ENCODE measurements around the gene ABL1.

DNA sequence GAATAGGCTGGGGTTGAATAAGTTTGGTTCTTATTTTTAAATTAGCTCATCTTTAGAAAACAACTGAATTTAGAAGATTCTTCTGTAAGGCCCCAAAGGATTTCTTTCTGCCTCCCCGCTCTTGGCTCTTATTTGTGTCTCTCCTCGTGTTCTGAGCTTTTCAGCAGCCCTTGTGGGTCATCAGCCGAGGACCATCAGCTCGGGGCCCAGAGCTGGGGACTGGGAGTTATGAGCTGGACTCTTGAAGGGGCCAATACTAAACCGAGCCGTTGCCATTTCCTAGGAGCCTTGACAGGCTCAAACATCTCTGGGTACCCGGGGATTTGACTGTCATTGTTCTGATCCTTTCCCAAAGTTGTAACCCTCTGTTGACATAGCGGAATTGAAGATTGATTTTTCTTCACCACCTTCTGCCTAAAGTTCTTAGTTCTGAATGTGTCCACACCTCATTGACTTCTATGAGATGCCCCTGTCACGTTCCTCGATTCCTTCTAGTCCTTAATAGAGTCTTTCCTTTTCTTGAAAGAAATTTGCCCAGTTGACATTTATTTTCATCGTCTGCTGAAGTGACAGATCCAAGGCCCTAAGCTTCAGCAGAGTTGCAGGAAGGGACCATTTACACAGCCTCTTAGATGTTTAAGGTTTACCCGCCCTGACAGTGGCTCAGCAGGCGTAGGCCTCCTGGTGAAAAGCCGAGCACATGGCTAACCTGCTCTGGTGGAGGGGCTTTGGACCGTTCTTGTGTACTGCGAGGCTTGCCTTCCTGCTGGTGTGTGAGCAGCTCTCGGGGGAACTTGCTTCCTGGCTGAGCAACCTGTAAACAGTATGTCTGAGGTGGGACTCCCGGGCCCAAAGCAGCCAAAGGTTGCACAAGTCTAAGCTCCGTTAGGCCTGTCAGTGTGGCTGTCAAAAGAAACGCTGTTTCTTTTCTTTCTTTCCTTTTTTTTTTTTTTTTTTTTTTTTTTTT is 24.0 kb downstream of the ABL1 start:
- TF ChIP-seq, protein P1, sequence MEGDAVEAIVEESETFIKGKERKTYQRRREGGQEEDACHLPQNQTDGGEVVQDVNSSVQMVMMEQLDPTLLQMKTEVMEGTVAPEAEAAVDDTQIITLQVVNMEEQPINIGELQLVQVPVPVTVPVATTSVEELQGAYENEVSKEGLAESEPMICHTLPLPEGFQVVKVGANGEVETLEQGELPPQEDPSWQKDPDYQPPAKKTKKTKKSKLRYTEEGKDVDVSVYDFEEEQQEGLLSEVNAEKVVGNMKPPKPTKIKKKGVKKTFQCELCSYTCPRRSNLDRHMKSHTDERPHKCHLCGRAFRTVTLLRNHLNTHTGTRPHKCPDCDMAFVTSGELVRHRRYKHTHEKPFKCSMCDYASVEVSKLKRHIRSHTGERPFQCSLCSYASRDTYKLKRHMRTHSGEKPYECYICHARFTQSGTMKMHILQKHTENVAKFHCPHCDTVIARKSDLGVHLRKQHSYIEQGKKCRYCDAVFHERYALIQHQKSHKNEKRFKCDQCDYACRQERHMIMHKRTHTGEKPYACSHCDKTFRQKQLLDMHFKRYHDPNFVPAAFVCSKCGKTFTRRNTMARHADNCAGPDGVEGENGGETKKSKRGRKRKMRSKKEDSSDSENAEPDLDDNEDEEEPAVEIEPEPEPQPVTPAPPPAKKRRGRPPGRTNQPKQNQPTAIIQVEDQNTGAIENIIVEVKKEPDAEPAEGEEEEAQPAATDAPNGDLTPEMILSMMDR (IDR thresholded peaks at IDR 0.05; ENCODE audit: poor library complexity, severe bottlenecking), result no peak
- TF ChIP-seq EP300 (conservative IDR thresholded peaks at IDR 0.05; ENCODE audit: poor library complexity, severe bottlenecking) (no peak), EZH2 (IDR thresholded peaks at IDR 0.05; ENCODE audit: borderline replicate concordance, insufficient read depth, low read length, poor library complexity, severe bottlenecking) (no peak)

Data from neural cell (in vitro differentiated cells).